SK-N-SH (cell line): ENCODE results near the gene FAM171A2.

Experiments used
- CHD2 ChIP-seq: fragments of 150-350 bp; IDR thresholded peaks from 2 replicates; pipeline ENCODE4 v1.6.1; 2018; ENCODE audit warnings: low read length; ENCODE audit not compliant: partially characterized antibody
- RAD21 ChIP-seq: IDR thresholded peaks from 2 replicates; pipeline ENCODE4 v1.6.1; 2012; ENCODE audit warnings: mild to moderate bottlenecking, low read length
- TF ChIP-seq, protein P1 (sequence below): fragments of 200-600 bp; sonication (generic); IDR thresholded peaks from 2 replicates; pipeline ENCODE4 v1.6.1; 2017; ENCODE audit warnings: antibody characterized with exemption, mild to moderate bottlenecking, moderate library complexity

GRCh38 chr17:44352828-44353671 lies 10.6 kb downstream of the FAM171A2 start:
- TF ChIP-seq, protein P1, sequence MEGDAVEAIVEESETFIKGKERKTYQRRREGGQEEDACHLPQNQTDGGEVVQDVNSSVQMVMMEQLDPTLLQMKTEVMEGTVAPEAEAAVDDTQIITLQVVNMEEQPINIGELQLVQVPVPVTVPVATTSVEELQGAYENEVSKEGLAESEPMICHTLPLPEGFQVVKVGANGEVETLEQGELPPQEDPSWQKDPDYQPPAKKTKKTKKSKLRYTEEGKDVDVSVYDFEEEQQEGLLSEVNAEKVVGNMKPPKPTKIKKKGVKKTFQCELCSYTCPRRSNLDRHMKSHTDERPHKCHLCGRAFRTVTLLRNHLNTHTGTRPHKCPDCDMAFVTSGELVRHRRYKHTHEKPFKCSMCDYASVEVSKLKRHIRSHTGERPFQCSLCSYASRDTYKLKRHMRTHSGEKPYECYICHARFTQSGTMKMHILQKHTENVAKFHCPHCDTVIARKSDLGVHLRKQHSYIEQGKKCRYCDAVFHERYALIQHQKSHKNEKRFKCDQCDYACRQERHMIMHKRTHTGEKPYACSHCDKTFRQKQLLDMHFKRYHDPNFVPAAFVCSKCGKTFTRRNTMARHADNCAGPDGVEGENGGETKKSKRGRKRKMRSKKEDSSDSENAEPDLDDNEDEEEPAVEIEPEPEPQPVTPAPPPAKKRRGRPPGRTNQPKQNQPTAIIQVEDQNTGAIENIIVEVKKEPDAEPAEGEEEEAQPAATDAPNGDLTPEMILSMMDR: no peak
- no peak for TF ChIP-seq RAD21
- TF ChIP-seq CHD2: no peak
